T-cell (primary cell): ENCODE measurements around the gene BLVRB. TPM values are rescaled to one million over a fixed set of nuclear protein-coding genes. Genes with fewer than 3 reads are reported as not detected.

ENCODE experiments used
- ATAC-seq, 4 experiments: fragments of 200-7000 bp in 3 of 4; fragments of 150-1000 bp in 1 of 4; cut with Tn5 transposase; replicated peaks in 1 of 4; 1 replicate in 3 of 4; 2 replicates in 1 of 4; pipeline ENCODE4 v1.10.0; 2021; ENCODE audit warnings: moderate library complexity in 3 of 4, mild to moderate bottlenecking in 2 of 4, moderate number of reproducible peaks in 1 of 4
- CTCF ChIA-PET, 2 donors: fragments of 300-600 bp; sonication (Branson Sonifier 250); formaldehyde crosslinking; loops; one replicate each; lab custom pipeline; 2022; ENCODE audit warnings: antibody characterized with exemption in 2 of 2; lab: Charles Lee
- POLR2A ChIA-PET, 2 donors: fragments of 300-600 bp; sonication (Branson Sonifier 250); formaldehyde crosslinking; loops; one replicate each; lab custom pipeline; 2022; ENCODE audit warnings: antibody characterized with exemption in 2 of 2; lab: Charles Lee
- DNase-seq, 35 experiments: peaks; one replicate each; pipeline versions ENCODE4 v3.0.0 to v3.0.0-alpha.2; 2013 to 2023
- H3K27ac ChIP-seq: one replicate; pipeline ENCODE4 v1.5.1; 2013; ENCODE audit warnings: low read length
- H3K27me3 ChIP-seq, 2 experiments: replicated peaks in 1 of 2; 1 replicate in 1 of 2; 2 replicates in 1 of 2; pipeline versions ENCODE4 v1.6.1 to v1.7.0; 2013; ENCODE audit warnings: low read length in 1 of 2, mixed read lengths in 1 of 2; ENCODE audit not compliant: control insufficient read depth in 2 of 2, insufficient read depth in 2 of 2; ENCODE audit errors: extremely low read depth in 1 of 2
- H3K36me3 ChIP-seq, 2 donors: 1 replicate in 1 of 2; 2 replicates in 1 of 2; pipeline versions ENCODE4 v1.6.1 to v1.7.0; 2013; ENCODE audit warnings: low read length in 1 of 2; ENCODE audit not compliant: control insufficient read depth in 2 of 2, insufficient read depth in 1 of 2; ENCODE audit errors: extremely low read depth in 1 of 2
- H3K4me1 ChIP-seq, 2 experiments: 1 replicate in 1 of 2; 2 replicates in 1 of 2; pipeline versions ENCODE4 v1.6.1 to v1.7.0; 2013; ENCODE audit warnings: low read length in 2 of 2, mixed read lengths in 1 of 2; ENCODE audit not compliant: insufficient read depth in 2 of 2, control insufficient read depth in 1 of 2; ENCODE audit errors: extremely low read depth in 1 of 2
- H3K4me3 ChIP-seq, 2 donors: 1 replicate in 1 of 2; 2 replicates in 1 of 2; pipeline versions ENCODE4 v1.5.1 to v1.7.0; 2013; ENCODE audit warnings: mild to moderate bottlenecking in 2 of 2, low read length in 1 of 2, moderate library complexity in 1 of 2; ENCODE audit not compliant: control insufficient read depth in 1 of 2; ENCODE audit errors: extremely low read depth in 1 of 2
- H3K9me3 ChIP-seq: 2 replicates; pipeline ENCODE4 v1.7.0; 2013
- H3K27ac Mint-ChIP-seq, 2 donors: one replicate each; pipeline ENCODE4 v1.8.0; 2020 to 2021; ENCODE audit warnings: mild to moderate bottlenecking in 2 of 2, mixed read lengths in 2 of 2
- H3K27me3 Mint-ChIP-seq, 2 donors: one replicate each; pipeline ENCODE4 v1.8.0; 2021 to 2022; ENCODE audit warnings: mixed read lengths in 2 of 2
- H3K36me3 Mint-ChIP-seq: one replicate; pipeline ENCODE4 v1.8.0; 2021; ENCODE audit warnings: mixed read lengths
- H3K4me1 Mint-ChIP-seq, 3 donors: one replicate each; pipeline ENCODE4 v1.8.0; 2020 to 2022; ENCODE audit warnings: mixed read lengths in 3 of 3, mild to moderate bottlenecking in 1 of 3
- H3K4me3 Mint-ChIP-seq, 3 donors: one replicate each; pipeline ENCODE4 v1.8.0; 2020 to 2022; ENCODE audit warnings: mild to moderate bottlenecking in 3 of 3, mixed read lengths in 3 of 3, moderate library complexity in 3 of 3
- H3K9me3 Mint-ChIP-seq, 3 donors: one replicate each; pipeline ENCODE4 v1.8.0; 2020 to 2022; ENCODE audit warnings: mixed read lengths in 3 of 3
- WGBS: methylation state at CpG from one replicate; pipeline ENCODE4 v1.1.5; 2013; ENCODE audit warnings: missing lambda C conversion rate; ENCODE audit not compliant: insufficient coverage; 5-methylcytosine and 5-hydroxymethylcytosine counted together
- total RNA-seq, 35 experiments: library from RNA in 6 of 35; stranded (reverse) in 6 of 35; fragments of 120-200 nt in 1 of 35; gene quantifications; one replicate each; pipeline versions ENCODE4 v1.2.1 to v1.2.4 and lab custom pipeline; 2013 to 2026

Gene BLVRB
- total RNA-seq, 5 donors from 2014 or later (not counting 1 experiment from before 2014, with no cell fraction given), result 6.8 to 20.3 (median 16.4) TPM

DNA sequence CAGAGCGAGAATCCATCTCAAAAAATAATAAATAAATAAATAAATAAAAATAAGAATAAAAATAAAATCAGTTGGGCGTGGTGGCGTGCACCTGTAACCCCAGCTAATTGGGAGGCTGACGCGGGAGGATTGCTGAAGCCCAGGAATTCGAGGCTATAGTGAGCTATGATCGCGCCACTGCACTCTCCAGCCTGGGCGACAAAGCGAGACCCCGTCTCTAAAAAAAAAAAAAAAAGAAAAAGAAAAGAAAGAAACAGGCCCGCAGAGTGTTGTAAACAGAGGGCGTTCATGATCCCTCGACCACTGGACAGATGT lies 45.1 kb downstream of the BLVRB start:
- DNase-seq (no peak), ATAC-seq (no peak)
- H3K9me3 ChIP-seq, result no peaks in the 10 kb centered on the region
- no peaks in the 10 kb centered on the region for H3K27me3 Mint-ChIP-seq
- peaks cover 38 to 44% (median 41%) of the 10 kb centered on the region in 3 donors for H3K4me1 Mint-ChIP-seq
- WGBS, result 30% methylated on average over 4 of the region's 14 CpGs
- POLR2A ChIA-PET, result interaction anchor here (0.6 to 1.0 kb wide), 6 partner anchors 10 to 993 kb away, joined by 3 to 7 read pairs (median 4); partner anchors contain the start of gene BLVRB (in 1 of the 2)
- peak overlapping the region; percentile 85 for H3K27ac ChIP-seq
- H3K36me3 Mint-ChIP-seq, result peaks cover 5% of the 10 kb centered on the region
- H3K36me3 ChIP-seq, result peaks cover 0 to 7% of the 10 kb centered on the region in 2 donors
- CTCF ChIA-PET, result interaction anchor here (0.6 to 1.8 kb wide), 22 partner anchors 10 to 888 kb away, joined by 3 to 12 read pairs (median 4); partner anchors contain the start of genes BLVRB (in 1 of the 2) and EID2B (in 1 of the 2)
- H3K27me3 ChIP-seq, result peaks cover 0 to 7% of the 10 kb centered on the region in 2 experiments
- H3K9me3 Mint-ChIP-seq, result no peaks in the 10 kb centered on the region
- H3K4me1 ChIP-seq, result peaks cover 9 to 48% of the 10 kb centered on the region in 2 experiments
- H3K27ac Mint-ChIP-seq, result peak overlapping the region; percentile 96 to 97
- peak overlapping the region; percentile 89 to 98 for H3K4me3 ChIP-seq
- peak overlapping the region; percentile 84 to 87 (median 84) for H3K4me3 Mint-ChIP-seq

DNA sequence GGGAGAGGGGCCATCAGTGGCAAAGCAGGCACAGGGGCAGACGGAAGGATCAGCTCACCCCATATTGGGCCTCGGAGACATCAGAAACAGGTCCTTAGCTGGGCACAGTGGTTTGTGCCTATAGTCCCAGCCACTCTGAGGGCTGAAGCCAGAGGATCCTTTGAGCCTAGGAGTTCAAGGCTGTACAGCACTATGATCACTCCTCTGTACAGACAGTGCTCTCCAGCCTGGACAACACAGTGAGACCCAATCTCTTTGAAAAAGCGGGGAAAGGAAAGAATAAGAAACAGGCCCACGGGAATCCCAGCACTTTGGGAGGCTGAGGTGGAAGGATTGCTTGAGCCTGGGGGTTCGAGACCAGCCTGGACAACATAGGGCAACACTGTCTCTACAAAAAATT lies 45.8 kb downstream of the BLVRB start:
- Mint-ChIP-seq H3K4me1 (peaks cover 36 to 42% (median 39%) of the 10 kb centered on the region in 3 donors), H3K27ac (peak overlapping the region; percentile 18 to 59), H3K27me3 (no peaks in the 10 kb centered on the region), H3K4me3 (peak overlapping the region; percentile 59 to 87 (median 72)), H3K9me3 (no peaks in the 10 kb centered on the region), H3K36me3 (peaks cover 5% of the 10 kb centered on the region)
- ATAC-seq (no peak), DNase-seq (no peak)
- Histone ChIP-seq H3K9me3 (no peaks in the 10 kb centered on the region), H3K36me3 (peaks cover 0 to 7% of the 10 kb centered on the region in 2 donors), H3K4me3 (no peak overlapping the region), H3K27ac (no peak overlapping the region), H3K27me3 (peaks cover 0 to 11% of the 10 kb centered on the region in 2 experiments), H3K4me1 (peaks cover 9 to 45% of the 10 kb centered on the region in 2 experiments)
- 86% methylated on average over 5 of the region's 5 CpGs for WGBS
- CTCF ChIA-PET, result interaction anchor here (0.6 to 1.8 kb wide), 10 partner anchors 21 to 358 kb away, joined by 3 to 12 read pairs (median 4); no protein-coding TSS in a partner anchor
- POLR2A ChIA-PET, result no interaction called here

GRCh38 chr19:40419066-40419612 lies 46.4 kb downstream of the BLVRB start:
- H3K4me3 Mint-ChIP-seq, result peak overlapping the region in 2 of 3 donors; percentile 1 to 87
- Histone ChIP-seq H3K4me3 (no peak overlapping the region), H3K27me3 (peaks cover 0 to 17% of the 10 kb centered on the region in 2 experiments), H3K36me3 (peaks cover 0 to 7% of the 10 kb centered on the region in 2 donors), H3K9me3 (no peaks in the 10 kb centered on the region), H3K27ac (no peak overlapping the region), H3K4me1 (peaks cover 4 to 41% of the 10 kb centered on the region in 2 experiments)
- no peaks in the 10 kb centered on the region for H3K9me3 Mint-ChIP-seq
- CTCF ChIA-PET, result no interaction called here
- ATAC-seq (no peak), DNase-seq (no peak)
- peaks cover 5% of the 10 kb centered on the region for H3K36me3 Mint-ChIP-seq
- no peaks in the 10 kb centered on the region for H3K27me3 Mint-ChIP-seq
- H3K4me1 Mint-ChIP-seq, result peaks cover 30 to 37% (median 33%) of the 10 kb centered on the region in 3 donors
- WGBS, result 100% methylated on average over 1 of the region's 5 CpGs
- peak overlapping the region; percentile 46 to 62 for H3K27ac Mint-ChIP-seq
- POLR2A ChIA-PET, result no interaction called here

GRCh38 chr19:40418040-40418439 lies 47.5 kb downstream of the BLVRB start:
- Histone ChIP-seq H3K27me3 (peaks cover 0 to 26% of the 10 kb centered on the region in 2 experiments), H3K4me1 (peaks cover 2 to 44% of the 10 kb centered on the region in 2 experiments), H3K36me3 (peaks cover 0 to 5% of the 10 kb centered on the region in 2 donors), H3K9me3 (no peaks in the 10 kb centered on the region), H3K27ac (no peak overlapping the region), H3K4me3 (no peak overlapping the region)
- no peak for ATAC-seq
- DNase-seq, result no peak
- Mint-ChIP-seq H3K9me3 (no peaks in the 10 kb centered on the region), H3K27ac (peak overlapping the region in 1 of 2 donors; percentile 66), H3K4me3 (no peak overlapping the region), H3K4me1 (peaks cover 28 to 37% (median 30%) of the 10 kb centered on the region in 3 donors), H3K36me3 (peaks cover 5% of the 10 kb centered on the region), H3K27me3 (peaks cover 0 to 2% of the 10 kb centered on the region in 2 donors)
- CTCF ChIA-PET, result interaction anchor here in 1 of 2 donors (0.5 kb wide), 2 partner anchors 139 to 225 kb away, joined by 3 read pairs; no protein-coding TSS in a partner anchor
- WGBS, result 40% methylated on average over 1 of the region's 3 CpGs
- POLR2A ChIA-PET, result no interaction called here

DNA sequence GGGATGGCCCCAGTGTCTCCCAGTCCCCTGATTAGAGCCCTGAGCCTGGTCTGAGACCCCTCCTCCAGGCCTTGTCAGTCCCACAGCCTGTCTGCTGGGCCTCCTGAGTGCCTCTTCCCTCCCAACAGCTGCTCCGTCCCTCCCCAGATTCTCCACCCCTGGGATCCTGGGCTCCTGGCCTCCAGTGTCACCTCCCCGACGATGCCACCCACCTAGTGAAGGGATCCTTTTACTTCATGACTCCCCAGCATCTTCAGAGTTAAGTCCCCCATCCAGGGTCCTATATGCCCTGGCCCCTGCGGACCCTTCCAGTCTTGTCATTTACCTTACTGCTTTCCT lies 47.9 kb downstream of the BLVRB start:
- H3K4me3 Mint-ChIP-seq, result no peak overlapping the region
- H3K4me1 ChIP-seq, result peaks cover 2 to 42% of the 10 kb centered on the region in 2 experiments
- ChIA-PET POLR2A (interaction anchor here in 1 of 2 donors (0.6 kb wide), 1 partner anchor 234 kb away, joined by 6 read pairs; no protein-coding TSS in a partner anchor), CTCF (interaction anchor here (0.5 to 0.6 kb wide), 3 partner anchors 112 to 225 kb away, joined by 3 read pairs; no protein-coding TSS in a partner anchor)
- ATAC-seq (no peak), DNase-seq (no peak)
- WGBS, result 100% methylated on average over 3 of the region's 4 CpGs
- no peaks in the 10 kb centered on the region for H3K9me3 ChIP-seq
- H3K27me3 Mint-ChIP-seq, result peaks cover 0 to 2% of the 10 kb centered on the region in 2 donors
- peaks cover 5% of the 10 kb centered on the region for H3K36me3 Mint-ChIP-seq
- no peak overlapping the region for H3K27ac ChIP-seq
- no peak overlapping the region for H3K4me3 ChIP-seq
- peak overlapping the region in 1 of 2 donors; percentile 85 for H3K27ac Mint-ChIP-seq
- peaks cover 0 to 1% of the 10 kb centered on the region in 2 donors for H3K36me3 ChIP-seq
- H3K9me3 Mint-ChIP-seq, result no peaks in the 10 kb centered on the region
- peaks cover 28 to 37% (median 30%) of the 10 kb centered on the region in 3 donors for H3K4me1 Mint-ChIP-seq
- peaks cover 0 to 30% of the 10 kb centered on the region in 2 experiments for H3K27me3 ChIP-seq

- ChIA-PET CTCF (interaction anchor here (0.5 to 0.6 kb wide), 3 partner anchors 112 to 226 kb away, joined by 3 read pairs; no protein-coding TSS in a partner anchor), POLR2A (interaction anchor here in 1 of 2 donors (0.6 kb wide), 1 partner anchor 234 kb away, joined by 6 read pairs; no protein-coding TSS in a partner anchor)
- H3K9me3 Mint-ChIP-seq, result no peaks in the 10 kb centered on the region
- Histone ChIP-seq H3K27me3 (peaks cover 0 to 33% of the 10 kb centered on the region in 2 experiments), H3K4me1 (peaks cover 2 to 39% of the 10 kb centered on the region in 2 experiments), H3K36me3 (no peaks in the 10 kb centered on the region), H3K4me3 (no peak overlapping the region), H3K9me3 (no peaks in the 10 kb centered on the region), H3K27ac (no peak overlapping the region)
- peak in 1 of 35 experiments; percentile 17 for DNase-seq
- peaks cover 0 to 2% of the 10 kb centered on the region in 2 donors for H3K27me3 Mint-ChIP-seq
- WGBS, result 64% methylated on average over 11 of the region's 16 CpGs
- peaks cover 23 to 31% (median 24%) of the 10 kb centered on the region in 3 donors for H3K4me1 Mint-ChIP-seq
- no peak for ATAC-seq
- H3K36me3 Mint-ChIP-seq, result no peaks in the 10 kb centered on the region
- H3K27ac Mint-ChIP-seq, result peak overlapping the region; percentile 38 to 85
- no peak overlapping the region for H3K4me3 Mint-ChIP-seq
These were observed 48.5 kb downstream of the BLVRB start for GRCh38 chr19:40416918-40417642.
